Retinal pigment epithelial cell (primary cell): ENCODE results near the gene TP53AIP1.

Experiments used
- DNase-seq: peaks from one replicate; pipeline ENCODE4 v3.0.0-alpha.2; 2010; ENCODE audit warnings: low read depth
- H3K4me3 ChIP-seq: 2 replicates; pipeline ENCODE4 v1.5.1; 2011; ENCODE audit warnings: mild to moderate bottlenecking, low read length, control low read depth, moderate library complexity
- CTCF ChIP-seq: conservative IDR thresholded peaks from 2 replicates; pipeline ENCODE4 v1.5.1; 2011; ENCODE audit warnings: low read depth, low read length, control low read depth, inconsistent platforms

The TP53AIP1 gene

GRCh38 chr11:128957202-128957482, 14.5 kb upstream of the TP53AIP1 start:
- no peak for TF ChIP-seq CTCF
- DNase-seq, result no peak
- H3K4me3 ChIP-seq, result no peak overlapping the region

GRCh38 chr11:128956401-128957201, 13.9 kb upstream of the TP53AIP1 start:
- peak; percentile 69 for TF ChIP-seq CTCF
- peak; percentile 38 for DNase-seq
- H3K4me3 ChIP-seq, result no peak overlapping the region

- no peak for DNase-seq
- TF ChIP-seq CTCF, result no peak
- H3K4me3 ChIP-seq, result no peak overlapping the region
Measured at GRCh38 chr11:128955636-128956035, 13.0 kb upstream of the TP53AIP1 start.

- no peak for TF ChIP-seq CTCF
Measured at GRCh38 chr11:128953151-128953550, 10.5 kb upstream of the TP53AIP1 start.

GRCh38 chr11:128949791-128950454, 7.3 kb upstream of the TP53AIP1 start:
- no peak for DNase-seq

More at GRCh38 chr11:128953151-128953550, 10.5 kb upstream of the TP53AIP1 start:
- DNase-seq, result no peak
- H3K4me3 ChIP-seq, result no peak overlapping the region

GRCh38 chr11:128948583-128948982, 5.9 kb upstream of the TP53AIP1 start:
- DNase-seq, result no peak
- peak; percentile 36 for TF ChIP-seq CTCF
- H3K4me3 ChIP-seq, result no peak overlapping the region

More at GRCh38 chr11:128949791-128950454, 7.3 kb upstream of the TP53AIP1 start:
- no peak overlapping the region for H3K4me3 ChIP-seq
- no peak for TF ChIP-seq CTCF

- TF ChIP-seq CTCF, result no peak
- no peak overlapping the region for H3K4me3 ChIP-seq
- no peak for DNase-seq
Measured at GRCh38 chr11:128947773-128948172, 5.1 kb upstream of the TP53AIP1 start.
